K562 (cell line): Measurements from ENCODE around the gene DYNLT2B. TPM values are rescaled to one million over a fixed set of nuclear protein-coding genes. Genes with fewer than 3 reads are reported as not detected.
A peak's percentile ranks its signal among the peaks of the same experiment; 100 is the strongest.

Experiments
- ATAC-seq: fragments of 200-7000 bp; cut with Tn5 transposase; 3 replicates; pipeline ENCODE4 v1.9.1; 2020; ENCODE audit warnings: moderate library complexity
- BruUV-seq: library from RNA; stranded (reverse); fragments of 400-500 nt; replicated peaks from 2 replicates; lab custom pipeline; 2021; lab: Mats Ljungman, UMichigan
- CTCF ChIA-PET: fragments of 300-600 bp; formaldehyde crosslinking; extraction: SDS; loops from one replicate; lab custom pipeline; 2021; ENCODE audit warnings: low intra/inter-chr PET ratio; lab: Yijun Ruan, JAX
- POLR2A ChIA-PET: fragments of 300-600, 350-650 bp; sonication (Branson Sonifier 250); formaldehyde crosslinking; extraction: SDS; loops from one replicate; lab custom pipeline; 2021; ENCODE audit warnings: antibody characterized with exemption, inconsistent platforms; lab: Yijun Ruan, JAX
- DNase-seq, 4 experiments: peaks; one replicate each; pipeline versions ENCODE4 v3.0.0 to v3.0.0-alpha.2; 2011 to 2018; ENCODE audit warnings: low spot score in 3 of 4, mixed read lengths in 3 of 4; ENCODE audit errors: extremely low read depth in 1 of 4
- FAIRE-seq: peaks from 2 replicates; lab custom pipeline; 2011; peaks lifted over from hg19 to GRCh38; lab: Jason Lieb, UNC
- H2AFZ ChIP-seq: 2 replicates; pipeline ENCODE4 v1.6.0; 2011; ENCODE audit warnings: low read depth, low read length, control low read depth, inconsistent platforms
- H3K27ac ChIP-seq: fragments of 200-600 bp; 3 replicates; pipeline ENCODE4 v1.8.0; 2011; ENCODE audit warnings: low read depth, mild to moderate bottlenecking, control low read depth, inconsistent platforms, low read length, moderate library complexity, mixed read lengths; ENCODE audit errors: extremely low read depth
- H3K27me3 ChIP-seq, 2 experiments: fragments of 300-600 bp in 1 of 2; 2 replicates in 1 of 2; 3 replicates in 1 of 2; pipeline versions ENCODE4 v1.6.0 to v1.8.0; 2011; ENCODE audit warnings: inconsistent platforms in 2 of 2, low read length in 2 of 2, mild to moderate bottlenecking in 1 of 2, mixed read lengths in 1 of 2, moderate library complexity in 1 of 2; ENCODE audit not compliant: control insufficient read depth in 2 of 2, insufficient read depth in 2 of 2
- H3K36me3 ChIP-seq: fragments of 300-600 bp; 3 replicates; pipeline ENCODE4 v1.8.0; 2011; ENCODE audit warnings: mild to moderate bottlenecking, low read length, inconsistent platforms; ENCODE audit not compliant: control insufficient read depth, insufficient read depth
- H3K4me1 ChIP-seq, 2 experiments: fragments of 200-600 bp in 1 of 2; replicated peaks in 1 of 2; 2 replicates in 1 of 2; 3 replicates in 1 of 2; pipeline versions ENCODE4 v1.5.1 to v1.8.0; 2011; ENCODE audit warnings: inconsistent platforms in 2 of 2, low read length in 2 of 2, mild to moderate bottlenecking in 1 of 2, mixed read lengths in 1 of 2, moderate library complexity in 1 of 2; ENCODE audit not compliant: control insufficient read depth in 2 of 2, insufficient read depth in 2 of 2
- H3K4me2 ChIP-seq: 2 replicates; pipeline ENCODE4 v1.6.1; 2011; ENCODE audit warnings: low read length, control low read depth, inconsistent platforms, mixed read lengths; ENCODE audit not compliant: insufficient read depth
- H3K4me3 ChIP-seq: fragments of 200-600 bp; sonication (generic), shearing (Covaris generic); 2 replicates; pipeline ENCODE4 v1.5.1; 2016; ENCODE audit warnings: control low read depth, inconsistent platforms
- H3K79me2 ChIP-seq: fragments of 200-600 bp; 3 replicates; pipeline ENCODE4 v1.8.0; 2011; ENCODE audit warnings: low read length, inconsistent platforms; ENCODE audit not compliant: control insufficient read depth, insufficient read depth
- H3K9ac ChIP-seq, 2 experiments: 2 replicates each; pipeline versions ENCODE4 v1.6.0 to v1.6.1; 2011; ENCODE audit warnings: low read depth in 2 of 2, low read length in 2 of 2, control low read depth in 1 of 2, inconsistent platforms in 1 of 2, mild to moderate bottlenecking in 1 of 2, mixed read lengths in 1 of 2; ENCODE audit not compliant: insufficient read depth in 1 of 2
- H3K9me1 ChIP-seq: one replicate; pipeline ENCODE4 v1.6.0; 2011; ENCODE audit warnings: inconsistent platforms, mild to moderate bottlenecking, low read length, moderate library complexity; ENCODE audit not compliant: control insufficient read depth, insufficient read depth
- H3K9me3 ChIP-seq: replicated peaks from 2 replicates; pipeline ENCODE4 v1.5.1; 2011; ENCODE audit warnings: low read depth, low read length, inconsistent platforms; ENCODE audit not compliant: control insufficient read depth, insufficient read depth
- H4K20me1 ChIP-seq: replicated peaks from 2 replicates; pipeline ENCODE4 v1.6.1; 2011; ENCODE audit warnings: low read length, inconsistent platforms, mixed read lengths; ENCODE audit not compliant: control insufficient read depth, insufficient read depth
- BCLAF1 ChIP-seq, 2 experiments: fragments of 450-650 bp in 1 of 2; IDR thresholded peaks; 2 replicates each; pipeline ENCODE4 v1.6.1; 2011 to 2017; ENCODE audit warnings: low read depth in 2 of 2, antibody characterized with exemption in 1 of 2, borderline replicate concordance in 1 of 2, low read length in 1 of 2, mild to moderate bottlenecking in 1 of 2, mixed read lengths in 1 of 2; ENCODE audit not compliant: control insufficient read depth in 1 of 2
- FOXA3 ChIP-seq, 2 experiments: fragments of 450-650 bp in 1 of 2; sonication (generic) in 1 of 2; formaldehyde crosslinking; IDR thresholded peaks in 1 of 2; conservative IDR thresholded peaks in 1 of 2; 2 replicates each; pipeline versions ENCODE4 v1.4.0 to v1.8.0; 2020 to 2022; ENCODE audit warnings: mild to moderate bottlenecking in 2 of 2, missing genetic modification reagents in 1 of 2
- GATAD2A ChIP-seq: fragments of 450-650 bp; IDR thresholded peaks from 2 replicates; pipeline ENCODE4 v1.6.1; 2017
- GTF2A2 ChIP-seq: IDR thresholded peaks from 2 replicates; pipeline ENCODE4 v1.6.1; 2016; ENCODE audit warnings: mild to moderate bottlenecking, missing genetic modification characterization, missing compliant biosample characterization
- GTF2E2 ChIP-seq: fragments of 200-800 bp; sonication (Bioruptor generic); IDR thresholded peaks from 2 replicates; pipeline ENCODE4 v1.6.1; 2016; ENCODE audit warnings: missing genetic modification characterization, missing compliant biosample characterization
- HES1 ChIP-seq: fragments of 450-650 bp; IDR thresholded peaks from 2 replicates; pipeline ENCODE4 v1.6.1; 2016; ENCODE audit warnings: low read depth, mild to moderate bottlenecking, moderate library complexity
- HINFP ChIP-seq: fragments of 450-650 bp; conservative IDR thresholded peaks from 2 replicates; pipeline ENCODE4 v1.6.1; 2016; ENCODE audit warnings: missing genetic modification characterization, low read depth, mild to moderate bottlenecking, control low read depth, missing compliant biosample characterization
- KDM2B ChIP-seq: fragments of 250-450 bp; sonication (Bioruptor Pico); IDR thresholded peaks from 2 replicates; pipeline ENCODE4 v1.8.0; 2021; ENCODE audit warnings: mild to moderate bottlenecking, moderate library complexity
- MEF2D ChIP-seq: conservative IDR thresholded peaks from 2 replicates; pipeline ENCODE4 v1.6.1; 2016; ENCODE audit warnings: low read depth, missing genetic modification characterization, missing compliant biosample characterization
- ZNF232 ChIP-seq: sonication (generic); formaldehyde crosslinking; IDR thresholded peaks from 2 replicates; pipeline ENCODE4 v1.8.0; 2022; ENCODE audit warnings: mild to moderate bottlenecking, missing genetic modification reagents
- ZNF316 ChIP-seq: fragments of 450-650 bp; IDR thresholded peaks from 2 replicates; pipeline ENCODE4 v1.6.1; 2016
- ZNF75A ChIP-seq: fragments of 450-650 bp; formaldehyde crosslinking; IDR thresholded peaks from 2 replicates; pipeline ENCODE4 v1.4.0; 2020; ENCODE audit warnings: mild to moderate bottlenecking
- WGBS: fragments of 100-300 bp; shearing (Covaris generic); methylation state at CpG from one replicate; pipeline ENCODE4 v1.1.6; 2016; ENCODE audit warnings: low coverage, mixed read lengths; ENCODE audit not compliant: insufficient coverage; ENCODE audit errors: missing lambda C conversion rate; 5-methylcytosine and 5-hydroxymethylcytosine counted together
- in situ Hi-C: fragments of 300-500 bp; cut with MboI; formaldehyde crosslinking; loops from 4 replicates; pipeline ENCODE4 v1.15.0; 2018; ENCODE audit warnings: inconsistent platforms, mixed read lengths
- intact Hi-C: fragments of 100-400 bp; cut with micrococcal nuclease; formaldehyde crosslinking; loops from 2 replicates; pipeline ENCODE4 v1.14.2; 2022
- polyA plus RNA-seq, 8 experiments: library from polyadenylated mRNA; depleted of rRNA in 4 of 8; stranded (reverse) in 5 of 8; unstranded in 3 of 8; fragments of >200 nt; fragmentation: Nextera tagmentation in 2 of 8; fragmentation: Illumina TruSeq in 1 of 8; extraction: Ambion mirVana in 2 of 8; extraction: Trizol in 1 of 8; gene quantifications; 2 replicates each; pipeline versions ENCODE4 v1.2.1 to v1.2.3, GENCODE V29; 2011 to 2014; ENCODE audit warnings: inconsistent platforms in 1 of 8, missing spikeins in 1 of 8
- total RNA-seq, 7 experiments: library from RNA; depleted of rRNA in 6 of 7; stranded (reverse); fragments of >200 nt in 6 of 7; fragmentation: Illumina TruSeq in 2 of 7; extraction: Trizol in 2 of 7; gene quantifications; 2 replicates each; pipeline versions ENCODE4 v1.2.1 to v1.2.3, GENCODE V29; 2011 to 2021; ENCODE audit warnings: low replicate concordance in 1 of 7

The DYNLT2B gene
- total and polyA plus RNA-seq, 9 of the 15 experiments (the other 6 are each of a cell fraction or from before 2014, with no cell fraction given), result 6.5 to 19.9 (median 8.7) TPM

DNA sequence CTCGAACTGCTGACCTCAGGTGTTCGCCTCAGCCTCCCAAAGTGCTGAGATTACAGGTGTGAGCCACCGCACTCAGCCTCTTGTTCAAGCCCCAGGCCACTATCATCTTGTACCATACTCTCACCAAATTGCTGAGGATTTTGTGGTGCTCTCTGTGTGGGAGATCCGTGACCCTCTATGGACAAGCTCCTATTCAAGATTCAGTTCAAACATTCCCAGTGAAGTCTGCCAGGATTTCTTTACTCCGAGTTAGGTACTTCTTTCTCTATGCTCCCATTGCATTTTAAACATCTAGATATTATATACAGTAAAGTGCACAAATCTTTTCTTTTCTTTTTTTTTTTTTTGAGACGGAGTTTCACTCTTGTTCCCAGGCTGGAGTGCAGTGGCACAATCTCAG, 21.0 kb upstream of the DYNLT2B start (continued):
- TF ChIP-seq ZNF316, result 0 out of 2 replicates have a peak, but pooled peaks have one; percentile 15
- TF ChIP-seq GTF2A2, result 0 out of 2 replicates have a peak, but pooled peaks have one; percentile 10
- peak; percentile 89; the same call in 1 of the 2 replicates for TF ChIP-seq GTF2E2
- 0 out of 2 replicates have a peak, but pooled peaks have one; percentile 31 for TF ChIP-seq HINFP (tag)
- no peak for TF ChIP-seq HES1
- TF ChIP-seq GATAD2A, result no peak

DNA sequence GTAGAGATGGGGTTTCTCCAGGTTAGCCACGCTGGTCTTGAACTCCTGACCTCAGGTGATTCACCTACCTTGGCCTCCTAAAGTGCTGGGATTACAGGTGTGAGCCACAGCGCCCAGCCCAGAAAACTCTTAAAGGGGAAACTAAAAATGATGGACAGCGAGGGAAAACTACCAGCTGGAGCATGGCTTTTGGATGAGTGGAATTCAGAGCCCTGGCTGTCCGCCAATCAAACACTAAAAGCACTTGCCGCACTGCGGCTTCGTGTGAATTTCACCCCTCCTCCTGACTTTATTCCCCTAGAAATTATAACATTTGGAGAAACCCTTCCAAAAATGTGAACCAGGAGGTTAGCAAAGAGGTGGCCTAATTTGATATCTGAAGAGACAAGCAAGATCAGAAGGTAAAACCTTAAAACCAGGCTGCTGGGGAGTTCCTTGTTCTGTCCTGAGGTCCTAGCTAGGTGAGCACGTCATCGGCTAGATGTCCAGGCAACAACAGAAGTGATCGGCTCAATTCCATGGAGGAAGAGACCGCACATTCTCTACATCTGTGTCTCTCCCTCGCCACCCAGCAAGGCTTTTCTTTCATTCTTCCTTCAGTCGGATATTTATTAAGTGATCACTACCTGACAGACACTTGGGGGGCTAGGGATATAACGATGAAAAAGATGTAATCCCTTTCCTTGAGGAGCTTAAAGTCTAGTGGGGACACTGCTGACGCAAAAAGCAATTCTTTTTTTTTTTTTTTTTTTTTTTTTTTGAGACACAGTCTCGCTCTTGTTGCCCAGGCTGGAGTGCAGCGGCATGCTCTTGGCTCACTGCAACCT, 18.5 kb upstream of the DYNLT2B start:
- ATAC-seq, result peak; percentile 43
- peak overlapping the region; percentile 100 for H3K27ac ChIP-seq
- in situ Hi-C loops (no loop called here), intact Hi-C loops (loop anchor here (2.0 to 5.0 kb wide), 5 partner anchors 58 to 181 kb away; partner anchors contain the start of genes RNF168, SMCO1 and UBXN7)
- peaks cover 12 to 26% of the 10 kb centered on the region in 2 experiments for H3K4me1 ChIP-seq
- peak overlapping the region; percentile 54 for H3K4me3 ChIP-seq
- H2AFZ ChIP-seq, result peak overlapping the region; percentile 73
- peaks cover 76% of the 10 kb centered on the region for H3K79me2 ChIP-seq
- CTCF ChIA-PET, result no interaction called here
- 8% methylated on average over 16 of the region's 17 CpGs for WGBS
- peak; percentile 24 to 73 (median 42) for DNase-seq
- no peaks in the 10 kb centered on the region for H4K20me1 ChIP-seq
- H3K27me3 ChIP-seq, result no peaks in the 10 kb centered on the region
- no peaks in the 10 kb centered on the region for H3K9me1 ChIP-seq
- POLR2A ChIA-PET, result interaction anchor here (0.5 to 3.4 kb wide), 15 partner anchors 8 to 1548 kb away, joined by 3 to 51 read pairs (median 9); partner anchors contain the start of genes DYNLT2B and PCYT1A
- peak overlapping the region; percentile 93 to 94; a peak in 3 of 4 replicates for H3K9ac ChIP-seq
- no TSS peak for BruUV-seq
- peak overlapping the region; percentile 100 for H3K4me2 ChIP-seq
- H3K9me3 ChIP-seq, result no peaks in the 10 kb centered on the region
- peaks cover 12% of the 10 kb centered on the region; the same call in 2 of the 3 replicates for H3K36me3 ChIP-seq
- peak; percentile 70 for FAIRE-seq
- TF ChIP-seq ZNF75A (CRISPR knock-in tag) (no peak), KDM2B (CRISPR knock-in tag) (no peak), ZNF232 (no peak), MEF2D (tag) (no peak), BCLAF1 (IDR thresholded peaks at IDR 0.05; ENCODE audit: borderline replicate concordance in 1 of 2, control insufficient read depth in 1 of 2, low read depth in 2 of 2, low read length in 1 of 2) (no peak), FOXA3 (CRISPR knock-in tag; conservative IDR thresholded peaks at IDR 0.05 in 1 of 2, IDR thresholded peaks at IDR 0.05 in 1 of 2) (0 out of 4 replicates have a peak, but pooled peaks of 1 of the 2 experiments have one; percentile 25)
